LNCaP clone FGC (cell line): ENCODE data around the gene EYA3.

Source experiments
- DNase-seq: peaks from one replicate; pipeline ENCODE4 v3.0.0-alpha.2; 2011; ENCODE audit warnings: low read depth
- H3K4me3 ChIP-seq: 2 replicates; pipeline ENCODE4 v1.5.1; 2011; ENCODE audit warnings: mild to moderate bottlenecking, low read depth, low read length, control low read depth
- CTCF ChIP-seq: IDR thresholded peaks from 2 replicates; pipeline ENCODE4 v1.5.1; 2012; ENCODE audit warnings: mild to moderate bottlenecking; ENCODE audit not compliant: control insufficient read depth, insufficient read depth; ENCODE audit errors: extremely low read depth

Gene EYA3

GRCh38 chr1:28058971-28059878, 29.2 kb downstream of the EYA3 start:
- H3K4me3 ChIP-seq = peak overlapping the region; percentile 36
- no peak for TF ChIP-seq CTCF
- DNase-seq = no peak

- H3K4me3 ChIP-seq = peak overlapping the region; percentile 9
These were observed 30.2 kb downstream of the EYA3 start for GRCh38 chr1:28058168-28058567.

GRCh38 chr1:28056129-28056925, 32.1 kb downstream of the EYA3 start:
- no peak for TF ChIP-seq CTCF
- H3K4me3 ChIP-seq = no peak overlapping the region
- DNase-seq = no peak

More at GRCh38 chr1:28058168-28058567, 30.2 kb downstream of the EYA3 start:
- peak; percentile 92 for DNase-seq
- TF ChIP-seq CTCF = no peak

- H3K4me3 ChIP-seq = no peak overlapping the region
- no peak for TF ChIP-seq CTCF
- DNase-seq = no peak
These were observed 37.6 kb downstream of the EYA3 start for GRCh38 chr1:28050776-28051175.

GRCh38 chr1:28046716-28047115, 41.7 kb downstream of the EYA3 start:
- no peak overlapping the region for H3K4me3 ChIP-seq
- no peak for DNase-seq
- TF ChIP-seq CTCF = no peak

GRCh38 chr1:28045777-28046176, 42.6 kb downstream of the EYA3 start:
- H3K4me3 ChIP-seq = no peak overlapping the region
- DNase-seq = no peak
- TF ChIP-seq CTCF = no peak

- TF ChIP-seq CTCF = no peak
- no peak overlapping the region for H3K4me3 ChIP-seq
- no peak for DNase-seq
These were observed 44.0 kb downstream of the EYA3 start for GRCh38 chr1:28044399-28044798.
